NK-92 treated with Interleukin-12 subunit alpha and Interleukin-12 subunit beta, amount 100 ng/mL, for 24 hours (cell line): ENCODE results near the gene RASA3.
"Not testable (repeated sequence)": the region's sequence is repeated elsewhere in the genome, so short reads cannot be mapped to it uniquely, and the experiment has no call there.

Experiments used
- DNase-seq: peaks from one replicate; lab custom pipeline; 2025; lab: John Stamatoyannopoulos, UW

The RASA3 gene

GRCh38 chr13:114126789-114127472 lies 5.5 kb downstream of the RASA3 start:
- DNase-seq = no peak

- DNase-seq = not testable (repeated sequence)
These were observed 6.3 kb downstream of the RASA3 start for GRCh38 chr13:114126086-114126485.

- no peak for DNase-seq
These were observed 6.8 kb downstream of the RASA3 start for GRCh38 chr13:114125589-114125988.

- DNase-seq = peak; percentile 23
These were observed 7.5 kb downstream of the RASA3 start for GRCh38 chr13:114124921-114125320.

- no peak for DNase-seq
These were observed 8.0 kb downstream of the RASA3 start for GRCh38 chr13:114124431-114124830.

GRCh38 chr13:114123876-114124275 lies 8.5 kb downstream of the RASA3 start:
- DNase-seq = no peak

GRCh38 chr13:114123448-114123847 lies 9.0 kb downstream of the RASA3 start:
- DNase-seq = no peak

GRCh38 chr13:114122591-114123211 lies 9.7 kb downstream of the RASA3 start:
- DNase-seq = no peak

- DNase-seq = no peak
These were observed 10.3 kb downstream of the RASA3 start for GRCh38 chr13:114122127-114122511.

- DNase-seq = no peak
These were observed 10.8 kb downstream of the RASA3 start for GRCh38 chr13:114121496-114122126.

GRCh38 chr13:114121031-114121430 lies 11.4 kb downstream of the RASA3 start:
- no peak for DNase-seq

- DNase-seq = no peak
These were observed 11.8 kb downstream of the RASA3 start for GRCh38 chr13:114120591-114121011.

GRCh38 chr13:114119196-114119595 lies 13.2 kb downstream of the RASA3 start:
- no peak for DNase-seq

- DNase-seq = no peak
These were observed 13.8 kb downstream of the RASA3 start for GRCh38 chr13:114118511-114119123.

GRCh38 chr13:114118086-114118485 lies 14.3 kb downstream of the RASA3 start:
- DNase-seq = no peak

GRCh38 chr13:114117341-114117874 lies 15.0 kb downstream of the RASA3 start:
- DNase-seq = not testable (repeated sequence)

GRCh38 chr13:114116734-114117133 lies 15.7 kb downstream of the RASA3 start:
- no peak for DNase-seq

- DNase-seq = no peak
These were observed 16.6 kb downstream of the RASA3 start for GRCh38 chr13:114115796-114116195.

GRCh38 chr13:114115191-114115671 lies 17.2 kb downstream of the RASA3 start:
- no peak for DNase-seq

- not testable (repeated sequence) for DNase-seq
These were observed 17.8 kb downstream of the RASA3 start for GRCh38 chr13:114114666-114115065.

- DNase-seq = no peak
These were observed 18.3 kb downstream of the RASA3 start for GRCh38 chr13:114114006-114114640.

GRCh38 chr13:114113395-114113794 lies 19.0 kb downstream of the RASA3 start:
- DNase-seq = not testable (repeated sequence)
